ENCODE data around the gene SPTBN1.

GRCh38 chr2:54434229-54434628, 21.9 kb upstream of the SPTBN1 start:
- TF ChIP-seq GATA2 (IDR thresholded peaks at IDR 0.05; ENCODE audit: low read depth, low read length): no peak
- TF ChIP-seq GATA3 (IDR thresholded peaks at IDR 0.05; ENCODE audit: low read depth, low read length): no peak

Data from SH-SY5Y (cell line).